Upper lobe of left lung (tissue), 6 donors: ENCODE measurements around the gene POLDIP3. TPM values are rescaled to one million over a fixed set of nuclear protein-coding genes. Genes with fewer than 3 reads are reported as not detected.
A peak's percentile ranks its signal among the peaks of the same experiment; 100 is the strongest.
"Not testable (repeated sequence)": the region's sequence is repeated elsewhere in the genome, so short reads cannot be mapped to it uniquely, and the experiment has no call there.

Source experiments
- ATAC-seq, 2 donors: fragments of 200-7000 bp; cut with Tn5 transposase; one replicate each; pipeline ENCODE4 v1.9.1; 2022; ENCODE audit warnings: mild to moderate bottlenecking in 2 of 2, moderate library complexity in 2 of 2; ENCODE audit not compliant: low FRiP score in 2 of 2
- DNase-seq, 2 donors: peaks; one replicate each; pipeline ENCODE4 v3.0.0-alpha.2; 2019 to 2020
- H3K27ac ChIP-seq, 4 donors: fragments of 200-600 bp; sonication (generic); one replicate each; pipeline ENCODE4 v1.5.1; 2016 to 2019
- H3K27me3 ChIP-seq, 4 donors: fragments of 200-600 bp; sonication (generic); one replicate each; pipeline ENCODE4 v1.5.1; 2017 to 2019
- H3K36me3 ChIP-seq, 4 donors: fragments of 200-600 bp; sonication (generic); one replicate each; pipeline ENCODE4 v1.5.1; 2016 to 2019
- H3K4me1 ChIP-seq, 4 donors: fragments of 200-600 bp; sonication (generic); one replicate each; pipeline ENCODE4 v1.5.1; 2018 to 2019
- H3K4me3 ChIP-seq, 4 donors: fragments of 200-600 bp; sonication (generic); one replicate each; pipeline ENCODE4 v1.5.1; 2017 to 2019; ENCODE audit warnings: mild to moderate bottlenecking in 2 of 4, moderate library complexity in 1 of 4
- H3K9me3 ChIP-seq, 4 donors: fragments of 200-600 bp; sonication (generic); one replicate each; pipeline ENCODE4 v1.5.1; 2018 to 2019
- CTCF ChIP-seq, 6 experiments: fragments of 450-650 bp in 4 of 6; fragments of 200-600 bp in 2 of 6; sonication (generic) in 2 of 6; IDR thresholded peaks; one replicate each; pipeline ENCODE4 v1.5.1; 2016 to 2019; ENCODE audit warnings: antibody characterized with exemption in 6 of 6
- EP300 ChIP-seq, 4 donors: sonication (generic); formaldehyde crosslinking; IDR thresholded peaks; one replicate each; pipeline ENCODE4 v1.5.1; 2017; ENCODE audit warnings: antibody characterized with exemption in 4 of 4, control low read depth in 2 of 4
- POLR2A ChIP-seq, 4 donors: fragments of 450-650 bp; IDR thresholded peaks; one replicate each; pipeline ENCODE4 v1.5.1; 2016 to 2017; ENCODE audit warnings: antibody characterized with exemption in 4 of 4, mild to moderate bottlenecking in 2 of 4
- POLR2AphosphoS5 ChIP-seq, 2 donors: sonication (generic); formaldehyde crosslinking; IDR thresholded peaks; one replicate each; pipeline ENCODE4 v1.5.1; 2017; ENCODE audit warnings: antibody characterized with exemption in 2 of 2
- WGBS, 2 donors: methylation state at CpG; one replicate each; pipeline ENCODE4 v1.1.5; 2017 to 2018; 5-methylcytosine and 5-hydroxymethylcytosine counted together
- total RNA-seq, 6 donors: library from RNA; depleted of rRNA in 4 of 6; stranded (reverse); fragments of >200 nt in 4 of 6; gene quantifications; one replicate each; pipeline versions ENCODE4 v1.1.0 to v1.2.1, GENCODE V29; 2016 to 2021
- donor health status: DM: no; HTN: no; CAD: no; lungs with moderate emphysema.
- donor health status: DM: no; HTN: yes; CAD: no; lungs with severe emphysema.

The POLDIP3 gene
- total RNA-seq, 6 donors from 2014 or later: 38.0 to 74.5 (median 55.6) TPM

- peaks cover 2 to 20% (median 11%) of the 10 kb centered on the region in 4 donors for H3K4me1 ChIP-seq
- DNase-seq: no peak
- peaks cover 25 to 60% (median 51%) of the 10 kb centered on the region in 4 donors for H3K36me3 ChIP-seq
- TF ChIP-seq CTCF (IDR thresholded peaks at IDR 0.05) (no peak), POLR2A (IDR thresholded peaks at IDR 0.05) (no peak), EP300 (IDR thresholded peaks at IDR 0.05) (no peak), POLR2AphosphoS5 (IDR thresholded peaks at IDR 0.05) (no peak)
- 91 to 100% methylated on average over 2 to 4 of the region's 4 CpGs for WGBS, 2 donors
- H3K27me3 ChIP-seq: no peaks in the 10 kb centered on the region
- H3K27ac ChIP-seq: peak overlapping the region in 2 of 4 donors; percentile 36 to 45
- ATAC-seq: no peak
- no peaks in the 10 kb centered on the region for H3K9me3 ChIP-seq
- H3K4me3 ChIP-seq: no peak overlapping the region
Observed at GRCh38 chr22:42584364-42584940, 30.2 kb downstream of the POLDIP3 start.

DNA sequence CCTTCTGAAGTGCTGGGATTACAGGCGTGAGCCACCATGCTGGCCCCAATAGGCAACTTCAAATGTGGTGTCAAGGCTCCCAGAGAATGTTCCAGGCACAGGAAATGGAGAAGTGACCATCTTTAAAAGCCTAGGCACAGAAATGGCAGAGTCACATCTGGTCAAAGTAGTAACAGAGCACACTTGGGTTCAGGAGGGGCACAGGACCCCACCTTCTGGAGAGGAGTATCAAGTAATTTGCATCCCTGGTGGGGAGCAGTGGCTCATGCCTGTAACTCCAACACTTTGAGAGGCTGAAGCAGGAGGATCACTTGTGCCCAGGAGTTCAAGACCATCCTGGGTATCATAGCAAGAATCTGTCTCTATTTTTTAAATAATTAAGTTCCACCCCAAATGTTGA lies 31.7 kb downstream of the POLDIP3 start:
- Histone ChIP-seq H3K9me3 (no peaks in the 10 kb centered on the region), H3K4me1 (peaks cover 2 to 20% (median 11%) of the 10 kb centered on the region in 4 donors), H3K4me3 (no peak overlapping the region), H3K27me3 (no peaks in the 10 kb centered on the region), H3K27ac (peak overlapping the region in 1 of 4 donors; percentile 11), H3K36me3 (peaks cover 27 to 59% (median 51%) of the 10 kb centered on the region in 4 donors)
- no peak for ATAC-seq
- TF ChIP-seq POLR2AphosphoS5 (IDR thresholded peaks at IDR 0.05) (no peak), POLR2A (IDR thresholded peaks at IDR 0.05) (no peak), CTCF (IDR thresholded peaks at IDR 0.05) (no peak), EP300 (IDR thresholded peaks at IDR 0.05) (no peak)
- DNase-seq: no peak
- 77 to 93% methylated on average over 1 of the region's 1 CpG for WGBS, 2 donors

GRCh38 chr22:42581762-42582716 lies 32.6 kb downstream of the POLDIP3 start:
- peak in 1 of 6 experiments; percentile 12 for TF ChIP-seq CTCF (IDR thresholded peaks at IDR 0.05)
- peak in 2 of 4 donors; percentile 17 to 28 for TF ChIP-seq POLR2A (IDR thresholded peaks at IDR 0.05)
- no peak for TF ChIP-seq EP300 (IDR thresholded peaks at IDR 0.05)
- peak; percentile 40 to 41 for TF ChIP-seq POLR2AphosphoS5 (IDR thresholded peaks at IDR 0.05)
- Histone ChIP-seq H3K27ac (peak overlapping the region; percentile 46 to 86 (median 68)), H3K27me3 (no peaks in the 10 kb centered on the region), H3K4me3 (peak overlapping the region; percentile 82 to 96 (median 88)), H3K9me3 (no peaks in the 10 kb centered on the region), H3K4me1 (peaks cover 2 to 19% (median 10%) of the 10 kb centered on the region in 4 donors), H3K36me3 (peaks cover 27 to 59% (median 49%) of the 10 kb centered on the region in 4 donors)
- ATAC-seq (peak; percentile 78 to 96), DNase-seq (peak; percentile 77 to 95)
- WGBS, 2 donors: 13 to 56% methylated on average over 6 to 27 of the region's 64 CpGs

DNA sequence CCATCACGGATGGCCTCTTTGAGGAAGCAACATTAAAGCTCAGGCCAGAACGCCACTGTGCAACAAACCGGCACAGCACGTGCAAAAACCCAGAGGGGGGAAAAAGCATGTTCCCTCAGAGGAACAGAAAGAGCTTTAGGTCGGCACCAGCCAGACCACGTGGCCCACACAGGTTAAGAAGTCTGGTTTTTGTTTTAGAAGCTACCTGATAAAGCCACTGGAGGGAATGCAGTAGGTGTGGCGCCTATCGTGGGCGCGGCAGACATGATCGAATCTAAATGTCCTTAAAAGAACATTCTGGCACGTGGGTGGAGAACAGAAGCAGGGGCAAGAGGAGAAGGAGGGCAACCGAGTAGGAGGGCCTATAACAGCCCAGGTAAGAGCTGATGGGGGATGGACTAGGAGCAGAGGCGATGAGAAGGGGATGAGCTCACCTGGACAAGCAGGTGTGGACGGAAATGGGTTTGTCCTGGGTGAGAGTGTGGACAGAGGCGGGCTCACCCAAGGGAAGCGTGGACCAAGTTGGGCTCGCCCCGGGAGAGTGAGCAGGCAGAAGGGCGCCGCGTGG lies 33.4 kb downstream of the POLDIP3 start:
- Histone ChIP-seq H3K36me3 (peaks cover 20 to 57% (median 43%) of the 10 kb centered on the region in 4 donors), H3K4me1 (peaks cover 2 to 19% (median 10%) of the 10 kb centered on the region in 4 donors), H3K27ac (peak overlapping the region; percentile 46 to 86 (median 68)), H3K4me3 (peak overlapping the region; percentile 82 to 96 (median 88))
- not testable (repeated sequence) for DNase-seq, H3K27me3 ChIP-seq, H3K9me3 ChIP-seq
- 1 to 3% methylated on average over 7 to 10 of the region's 22 CpGs for WGBS, 2 donors
- peak; percentile 9 to 24 for ATAC-seq

GRCh38 chr22:42580040-42580439 lies 34.6 kb downstream of the POLDIP3 start:
- H3K36me3 ChIP-seq: peaks cover 9 to 54% (median 31%) of the 10 kb centered on the region in 4 donors

More at GRCh38 chr22:42580040-42580439, 34.6 kb downstream of the POLDIP3 start:
- not testable (repeated sequence) for DNase-seq, H3K9me3 ChIP-seq, H3K27ac ChIP-seq, H3K27me3 ChIP-seq, ATAC-seq, H3K4me3 ChIP-seq
- 93 to 100% methylated on average over 2 to 3 of the region's 4 CpGs for WGBS, 2 donors
- H3K4me1 ChIP-seq: peaks cover 2 to 15% (median 9%) of the 10 kb centered on the region in 4 donors
